HCT116 (cell line): Measurements from ENCODE around the gene URI1. TPM values are rescaled to one million over a fixed set of nuclear protein-coding genes. Genes with fewer than 3 reads are reported as not detected.

Experiments
- ATAC-seq: fragments of 200-7000 bp; cut with Tn5 transposase; 2 replicates; pipeline ENCODE4 v1.9.1; 2020; ENCODE audit warnings: mild to moderate bottlenecking, moderate library complexity
- BruUV-seq: library from RNA; stranded (reverse); fragments of 400-500 nt; replicated peaks from 2 replicates; lab custom pipeline; 2021; lab: Mats Ljungman, UMichigan
- CTCF ChIA-PET: fragments of 300-600 bp; sonication (Branson Sonifier 250); formaldehyde crosslinking; loops from one replicate; lab custom pipeline; 2021; ENCODE audit warnings: antibody characterized with exemption; lab: Charles Lee
- POLR2A ChIA-PET: fragments of 300-600, 350-600 bp; sonication (Branson Sonifier 250); formaldehyde crosslinking; loops from one replicate; lab custom pipeline; 2021; ENCODE audit warnings: antibody characterized with exemption; lab: Charles Lee
- RAD21 ChIA-PET, 2 experiments: fragments of 300-600 bp; sonication (Branson Sonifier 250); formaldehyde crosslinking; loops; one replicate each; lab custom pipeline; 2023; ENCODE audit warnings: low total read pairs in 2 of 2; ENCODE audit not compliant: uncharacterized antibody in 2 of 2, unreplicated experiment in 2 of 2, low non-redundant PET in 1 of 2; lab: Charles Lee
- DNase-seq: peaks from one replicate; pipeline ENCODE4 v3.0.0-alpha.2; 2010; ENCODE audit warnings: low read depth, low spot score
- H2AFZ ChIP-seq: fragments of 200-600 bp; shearing (Covaris generic), sonication (generic); 2 replicates; pipeline ENCODE4 v1.6.1; 2017; ENCODE audit warnings: low read depth, mixed run types, mixed read lengths, antibody characterized with exemption, low read length; ENCODE audit not compliant: poor library complexity, severe bottlenecking
- H3K27ac ChIP-seq: 2 replicates; pipeline ENCODE4 v1.5.1; 2012; ENCODE audit warnings: low read depth, low read length
- H3K27me3 ChIP-seq: fragments of 200-600 bp; sonication (generic); 2 replicates; pipeline ENCODE4 v1.6.1; 2016; ENCODE audit warnings: mixed run types, low read length, mixed read lengths; ENCODE audit not compliant: insufficient read depth
- H3K36me3 ChIP-seq, 2 experiments: fragments of 200-500 bp in 1 of 2; fragments of 200-600 bp in 1 of 2; sonication (Bioruptor generic) in 1 of 2; sonication (generic) in 1 of 2; 2 replicates each; pipeline versions ENCODE4 v1.5.1 to v1.6.1; 2014 to 2016; ENCODE audit warnings: low read length in 2 of 2, inconsistent platforms in 1 of 2, mixed read lengths in 1 of 2, mixed run types in 1 of 2; ENCODE audit not compliant: insufficient read depth in 2 of 2, control insufficient read depth in 1 of 2
- H3K4me1 ChIP-seq, 2 experiments: fragments of 200-600 bp in 1 of 2; sonication (generic) in 1 of 2; 2 replicates each; pipeline versions ENCODE4 v1.5.1 to v1.6.1; 2012 to 2017; ENCODE audit warnings: low read length in 2 of 2, inconsistent platforms in 1 of 2, mild to moderate bottlenecking in 1 of 2, mixed read lengths in 1 of 2, mixed run types in 1 of 2, moderate library complexity in 1 of 2; ENCODE audit not compliant: insufficient read depth in 2 of 2, control insufficient read depth in 1 of 2
- H3K4me2 ChIP-seq: fragments of 200-600 bp; sonication (generic); 2 replicates; pipeline ENCODE4 v1.6.1; 2017; ENCODE audit warnings: mixed run types, low read length, mixed read lengths
- H3K4me3 ChIP-seq, 2 experiments: fragments of 200-600 bp in 1 of 2; sonication (generic) in 1 of 2; replicated peaks in 1 of 2; 2 replicates each; pipeline ENCODE4 v1.5.1; 2011 to 2016; ENCODE audit warnings: low read length in 2 of 2, control low read depth in 1 of 2, low read depth in 1 of 2, mild to moderate bottlenecking in 1 of 2, mixed read lengths in 1 of 2, mixed run types in 1 of 2
- H3K79me2 ChIP-seq: fragments of 200-600 bp; sonication (generic); 2 replicates; pipeline ENCODE4 v1.6.1; 2017; ENCODE audit warnings: mild to moderate bottlenecking, mixed run types, low read length, moderate library complexity, mixed read lengths; ENCODE audit not compliant: insufficient read depth
- H3K9ac ChIP-seq: fragments of 200-600 bp; sonication (generic); 2 replicates; pipeline ENCODE4 v1.6.1; 2016; ENCODE audit warnings: low read length, mixed read lengths
- H3K9me2 ChIP-seq: fragments of 200-600 bp; sonication (generic), shearing (Covaris generic); 2 replicates; pipeline ENCODE4 v1.6.1; 2017; ENCODE audit warnings: mixed run types, mild to moderate bottlenecking, moderate library complexity; ENCODE audit not compliant: insufficient read depth
- H3K9me3 ChIP-seq, 2 experiments: fragments of 200-500 bp in 1 of 2; fragments of 200-600 bp in 1 of 2; sonication (Bioruptor generic) in 1 of 2; sonication (generic) in 1 of 2; 2 replicates each; pipeline ENCODE4 v1.6.1; 2014 to 2017; ENCODE audit warnings: low read length in 2 of 2, mixed read lengths in 2 of 2, inconsistent platforms in 1 of 2, low read depth in 1 of 2, mild to moderate bottlenecking in 1 of 2, mixed run types in 1 of 2, moderate library complexity in 1 of 2; ENCODE audit not compliant: control insufficient read depth in 1 of 2, insufficient read depth in 1 of 2
- H4K20me1 ChIP-seq: fragments of 200-600 bp; sonication (generic), shearing (Covaris generic); 2 replicates; pipeline ENCODE4 v1.6.1; 2017; ENCODE audit warnings: mixed run types, mild to moderate bottlenecking, moderate library complexity; ENCODE audit not compliant: insufficient read depth
- EGR1 ChIP-seq: IDR thresholded peaks from 2 replicates; pipeline ENCODE4 v1.6.1; 2012; ENCODE audit warnings: low read depth
- EZH2phosphoT487 ChIP-seq: fragments of 200-600 bp; IDR thresholded peaks from 2 replicates; pipeline ENCODE4 v1.6.1; 2018; ENCODE audit warnings: antibody characterized with exemption, borderline replicate concordance
- FOSL1 ChIP-seq: IDR thresholded peaks from 2 replicates; pipeline ENCODE4 v1.6.1; 2012; ENCODE audit warnings: low read depth
- POLR2AphosphoS5 ChIP-seq: IDR thresholded peaks from 2 replicates; pipeline ENCODE4 v1.6.1; 2011; ENCODE audit warnings: mild to moderate bottlenecking, low read depth, low read length, moderate library complexity
- SRF ChIP-seq: IDR thresholded peaks from 2 replicates; pipeline ENCODE4 v1.6.1; 2012; ENCODE audit warnings: low read depth
- intact Hi-C: fragments of 100-400 bp; cut with micrococcal nuclease; formaldehyde crosslinking; loops from 2 replicates; pipeline ENCODE4 v1.10.0; 2022
- total RNA-seq: library from RNA; stranded (reverse); gene quantifications from one replicate; pipeline ENCODE4 v1.2.1, GENCODE V29; 2021; ENCODE audit not compliant: unreplicated experiment
- TF ChIP-seq, protein P1 (sequence below): IDR thresholded peaks from 2 replicates; pipeline ENCODE4 v1.6.1; 2011; ENCODE audit warnings: mild to moderate bottlenecking, low read length, moderate library complexity; ENCODE audit not compliant: insufficient replicate concordance; ENCODE audit errors: extremely low read depth
- TF ChIP-seq, protein P2 (sequence below): IDR thresholded peaks from 2 replicates; pipeline ENCODE4 v1.6.1; 2012

Gene URI1
- total RNA-seq, 1 experiment from 2014 or later, result 51.4 TPM

GRCh38 chr19:30052122-30053075 is 110.4 kb downstream of the URI1 start:
- Histone ChIP-seq H4K20me1 (no peaks in the 10 kb centered on the region), H3K9ac (no peak overlapping the region), H3K4me1 (no peaks in the 10 kb centered on the region), H3K9me2 (no peaks in the 10 kb centered on the region), H3K79me2 (no peaks in the 10 kb centered on the region), H3K27me3 (no peaks in the 10 kb centered on the region; the same call in 1 of the 2 replicates), H3K9me3 (no peaks in the 10 kb centered on the region), H3K27ac (no peak overlapping the region), H3K4me3 (no peak overlapping the region), H3K4me2 (no peak overlapping the region), H3K36me3 (no peaks in the 10 kb centered on the region), H2AFZ (no peak overlapping the region)
- RAD21 ChIA-PET, result no interaction called here
- intact Hi-C loops, result no loop called here
- POLR2A ChIA-PET, result no interaction called here
- no peak; the same call in 1 of the 2 replicates for ATAC-seq
- no TSS peak for BruUV-seq
- DNase-seq, result no peak
- CTCF ChIA-PET, result no interaction called here
- TF ChIP-seq EZH2phosphoT487 (no peak), FOSL1 (no peak), EGR1 (no peak), SRF (no peak), POLR2AphosphoS5 (no peak)
- TF ChIP-seq, protein P1, sequence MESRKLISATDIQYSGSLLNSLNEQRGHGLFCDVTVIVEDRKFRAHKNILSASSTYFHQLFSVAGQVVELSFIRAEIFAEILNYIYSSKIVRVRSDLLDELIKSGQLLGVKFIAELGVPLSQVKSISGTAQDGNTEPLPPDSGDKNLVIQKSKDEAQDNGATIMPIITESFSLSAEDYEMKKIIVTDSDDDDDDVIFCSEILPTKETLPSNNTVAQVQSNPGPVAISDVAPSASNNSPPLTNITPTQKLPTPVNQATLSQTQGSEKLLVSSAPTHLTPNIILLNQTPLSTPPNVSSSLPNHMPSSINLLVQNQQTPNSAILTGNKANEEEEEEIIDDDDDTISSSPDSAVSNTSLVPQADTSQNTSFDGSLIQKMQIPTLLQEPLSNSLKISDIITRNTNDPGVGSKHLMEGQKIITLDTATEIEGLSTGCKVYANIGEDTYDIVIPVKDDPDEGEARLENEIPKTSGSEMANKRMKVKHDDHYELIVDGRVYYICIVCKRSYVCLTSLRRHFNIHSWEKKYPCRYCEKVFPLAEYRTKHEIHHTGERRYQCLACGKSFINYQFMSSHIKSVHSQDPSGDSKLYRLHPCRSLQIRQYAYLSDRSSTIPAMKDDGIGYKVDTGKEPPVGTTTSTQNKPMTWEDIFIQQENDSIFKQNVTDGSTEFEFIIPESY, result no peak
- TF ChIP-seq, protein P2, sequence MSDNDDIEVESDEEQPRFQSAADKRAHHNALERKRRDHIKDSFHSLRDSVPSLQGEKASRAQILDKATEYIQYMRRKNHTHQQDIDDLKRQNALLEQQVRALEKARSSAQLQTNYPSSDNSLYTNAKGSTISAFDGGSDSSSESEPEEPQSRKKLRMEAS, result no peak
